Measurements from ENCODE around the gene YIF1B. TPM values are rescaled to one million over a fixed set of nuclear protein-coding genes. Genes with fewer than 3 reads are reported as not detected.

Gene YIF1B
- total RNA-seq, 2 donors from 2014 or later, result 14.9 to 31.0 TPM

DNA sequence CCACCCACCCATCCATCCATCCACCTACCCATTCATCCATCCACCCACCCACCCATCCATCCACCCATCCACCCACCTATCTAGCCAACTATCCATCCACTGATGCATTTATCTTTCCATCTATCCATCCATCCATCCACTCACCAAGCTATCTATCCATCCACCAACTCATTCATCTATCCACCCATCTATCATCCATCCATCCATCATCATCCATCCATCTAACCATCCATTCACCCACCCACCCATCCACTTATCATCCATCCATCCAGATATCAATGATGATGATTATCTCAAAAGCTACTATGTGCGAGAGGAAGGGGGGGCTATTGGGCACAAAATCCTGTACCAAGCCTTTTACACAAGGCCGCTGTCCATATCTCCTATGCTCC, 5.5 kb downstream of the YIF1B start:
- TF ChIP-seq, protein P1, sequence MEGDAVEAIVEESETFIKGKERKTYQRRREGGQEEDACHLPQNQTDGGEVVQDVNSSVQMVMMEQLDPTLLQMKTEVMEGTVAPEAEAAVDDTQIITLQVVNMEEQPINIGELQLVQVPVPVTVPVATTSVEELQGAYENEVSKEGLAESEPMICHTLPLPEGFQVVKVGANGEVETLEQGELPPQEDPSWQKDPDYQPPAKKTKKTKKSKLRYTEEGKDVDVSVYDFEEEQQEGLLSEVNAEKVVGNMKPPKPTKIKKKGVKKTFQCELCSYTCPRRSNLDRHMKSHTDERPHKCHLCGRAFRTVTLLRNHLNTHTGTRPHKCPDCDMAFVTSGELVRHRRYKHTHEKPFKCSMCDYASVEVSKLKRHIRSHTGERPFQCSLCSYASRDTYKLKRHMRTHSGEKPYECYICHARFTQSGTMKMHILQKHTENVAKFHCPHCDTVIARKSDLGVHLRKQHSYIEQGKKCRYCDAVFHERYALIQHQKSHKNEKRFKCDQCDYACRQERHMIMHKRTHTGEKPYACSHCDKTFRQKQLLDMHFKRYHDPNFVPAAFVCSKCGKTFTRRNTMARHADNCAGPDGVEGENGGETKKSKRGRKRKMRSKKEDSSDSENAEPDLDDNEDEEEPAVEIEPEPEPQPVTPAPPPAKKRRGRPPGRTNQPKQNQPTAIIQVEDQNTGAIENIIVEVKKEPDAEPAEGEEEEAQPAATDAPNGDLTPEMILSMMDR (IDR thresholded peaks at IDR 0.05), result no peak
- H3K4me1 ChIP-seq (ENCODE audit: control insufficient read depth in 1 of 2, low read depth in 2 of 2), result peaks cover 0 to 2% of the 10 kb centered on the region in 2 donors
- peaks cover 13% of the 10 kb centered on the region for H3K36me3 ChIP-seq
- no peak for ATAC-seq (ENCODE audit: insufficient number of reproducible peaks, low FRiP score, low read depth)
- H3K9me3 ChIP-seq, result no peaks in the 10 kb centered on the region
- no peak for DNase-seq (ENCODE audit: low spot score)
- H3K27me3 ChIP-seq (replicated peaks; ENCODE audit: insufficient read depth), result no peaks in the 10 kb centered on the region
- no peak overlapping the region for H3K27ac ChIP-seq
- H3K4me3 ChIP-seq, result no peak overlapping the region

DNA sequence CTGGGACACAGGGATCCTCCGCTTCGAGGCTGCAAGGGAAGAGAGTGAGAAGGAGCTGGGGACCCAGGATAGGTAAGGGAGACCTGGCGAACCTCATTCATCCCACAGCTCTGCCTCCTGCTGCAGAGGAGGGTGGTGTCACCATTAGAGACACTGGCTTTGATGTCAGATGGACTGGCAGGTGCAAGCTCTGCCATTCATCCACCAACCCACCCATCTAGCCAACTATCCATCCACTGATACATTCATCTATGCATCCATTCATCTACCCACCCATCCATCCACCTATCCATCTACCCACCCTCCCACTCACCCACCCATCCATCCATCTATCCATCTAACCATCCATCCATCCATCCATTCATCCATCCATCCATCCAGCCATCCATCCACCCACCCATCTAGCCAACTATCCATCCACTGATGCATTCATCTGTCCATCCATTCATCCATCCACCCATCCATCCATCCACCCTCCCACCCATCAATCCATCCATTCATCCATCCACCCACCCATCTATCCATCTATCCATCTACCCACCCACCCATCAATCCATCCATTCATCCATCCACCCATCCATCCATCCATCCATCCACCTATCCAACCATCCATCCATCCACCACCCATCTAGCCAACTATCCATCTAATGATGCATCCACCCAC, 6.0 kb downstream of the YIF1B start:
- no peaks in the 10 kb centered on the region for H3K9me3 ChIP-seq
- H3K4me3 ChIP-seq, result no peak overlapping the region
- no peak overlapping the region for H3K27ac ChIP-seq
- peaks cover 14% of the 10 kb centered on the region for H3K36me3 ChIP-seq
- H3K27me3 ChIP-seq (replicated peaks; ENCODE audit: insufficient read depth), result no peaks in the 10 kb centered on the region
- no peaks in the 10 kb centered on the region for H3K4me1 ChIP-seq (ENCODE audit: control insufficient read depth in 1 of 2, low read depth in 2 of 2)
- ATAC-seq (ENCODE audit: insufficient number of reproducible peaks, low FRiP score, low read depth) (no peak), DNase-seq (ENCODE audit: low spot score) (no peak)
- TF ChIP-seq, protein P1 (IDR thresholded peaks at IDR 0.05), result no peak

DNA sequence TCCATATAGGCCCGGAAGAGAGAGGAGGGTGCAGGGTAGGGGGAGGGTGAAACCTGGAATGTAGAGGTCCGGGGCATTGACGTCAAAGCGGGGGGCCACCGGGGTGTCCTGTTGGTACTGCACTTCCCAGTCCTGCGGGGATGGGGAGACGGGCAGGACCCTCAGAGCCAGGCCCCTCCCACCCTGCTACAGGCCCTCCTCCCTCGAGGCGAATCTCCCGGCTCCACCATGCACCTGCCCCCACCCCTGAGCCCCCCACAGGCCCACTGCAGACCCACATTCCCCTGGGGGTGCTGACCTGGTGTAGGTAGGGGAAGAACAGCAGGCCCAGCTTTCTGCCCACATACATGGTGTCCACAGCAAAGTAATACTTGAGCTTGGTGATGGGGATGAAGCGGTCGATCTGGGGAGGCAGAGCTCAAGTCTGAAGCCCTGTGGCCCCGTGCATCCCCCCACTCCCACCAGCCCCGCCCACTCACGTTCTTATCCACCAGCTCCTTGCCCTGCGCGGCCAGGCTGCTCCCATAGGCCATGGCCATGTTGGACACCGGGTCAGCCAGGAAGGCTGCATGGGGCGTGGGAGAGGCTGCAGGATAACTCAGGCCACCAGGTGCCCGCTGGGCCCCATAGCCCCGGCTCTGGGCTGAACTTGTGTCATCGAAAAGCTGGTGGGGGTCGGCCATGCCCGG, 6.7 kb downstream of the YIF1B start:
- DNase-seq (ENCODE audit: low spot score) (no peak), ATAC-seq (ENCODE audit: insufficient number of reproducible peaks, low FRiP score, low read depth) (no peak)
- Histone ChIP-seq H3K27ac (no peak overlapping the region), H3K36me3 (peaks cover 18% of the 10 kb centered on the region), H3K27me3 (replicated peaks; ENCODE audit: insufficient read depth) (no peaks in the 10 kb centered on the region), H3K4me1 (ENCODE audit: control insufficient read depth in 1 of 2, low read depth in 2 of 2) (no peaks in the 10 kb centered on the region), H3K9me3 (no peaks in the 10 kb centered on the region), H3K4me3 (no peak overlapping the region)
- TF ChIP-seq, protein P1 (IDR thresholded peaks at IDR 0.05), result no peak

DNA sequence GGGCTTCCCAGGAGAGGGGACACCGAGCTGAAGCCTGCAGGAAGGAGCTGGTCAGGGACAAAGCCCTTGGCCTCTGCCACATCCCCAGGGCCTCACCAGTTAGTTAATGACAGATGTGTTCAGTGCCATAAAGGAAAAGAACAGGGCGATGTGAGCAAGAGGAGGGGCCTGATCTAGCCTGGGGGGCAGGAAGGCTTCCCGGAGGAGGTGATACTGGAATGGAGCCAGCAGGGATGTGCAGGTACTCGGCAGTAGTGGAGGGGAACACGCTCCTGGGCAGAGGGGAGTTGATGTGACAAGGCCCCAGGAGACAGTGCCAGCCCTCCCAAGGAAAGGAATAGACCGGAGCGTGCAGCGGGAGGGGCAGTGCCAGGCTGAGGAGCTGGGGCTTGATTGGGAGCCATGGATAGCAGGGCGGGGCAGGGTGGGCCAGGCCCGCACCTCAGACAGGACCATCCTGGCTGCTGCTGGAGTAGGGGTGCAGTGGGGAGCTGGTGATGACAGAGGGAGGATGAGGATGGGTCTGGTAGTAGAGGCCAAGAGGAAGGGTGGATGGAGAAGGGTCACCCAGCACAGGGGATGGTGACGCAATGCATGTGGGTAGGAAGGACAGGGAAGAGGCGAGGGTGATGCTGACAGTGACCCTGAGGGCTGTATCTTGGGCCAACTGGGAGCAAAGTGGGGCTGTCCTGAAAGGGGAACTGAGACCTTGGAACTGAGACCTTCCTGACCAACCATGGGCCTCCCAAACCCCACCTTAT, 7.6 kb downstream of the YIF1B start:
- Histone ChIP-seq H3K36me3 (peaks cover 21% of the 10 kb centered on the region), H3K9me3 (no peaks in the 10 kb centered on the region), H3K4me1 (ENCODE audit: control insufficient read depth in 1 of 2, low read depth in 2 of 2) (no peaks in the 10 kb centered on the region), H3K27ac (no peak overlapping the region), H3K27me3 (replicated peaks; ENCODE audit: insufficient read depth) (no peaks in the 10 kb centered on the region), H3K4me3 (no peak overlapping the region)
- DNase-seq (ENCODE audit: low spot score) (no peak), ATAC-seq (ENCODE audit: insufficient number of reproducible peaks, low FRiP score, low read depth) (no peak)
- TF ChIP-seq, protein P1 (IDR thresholded peaks at IDR 0.05), result no peak

DNA sequence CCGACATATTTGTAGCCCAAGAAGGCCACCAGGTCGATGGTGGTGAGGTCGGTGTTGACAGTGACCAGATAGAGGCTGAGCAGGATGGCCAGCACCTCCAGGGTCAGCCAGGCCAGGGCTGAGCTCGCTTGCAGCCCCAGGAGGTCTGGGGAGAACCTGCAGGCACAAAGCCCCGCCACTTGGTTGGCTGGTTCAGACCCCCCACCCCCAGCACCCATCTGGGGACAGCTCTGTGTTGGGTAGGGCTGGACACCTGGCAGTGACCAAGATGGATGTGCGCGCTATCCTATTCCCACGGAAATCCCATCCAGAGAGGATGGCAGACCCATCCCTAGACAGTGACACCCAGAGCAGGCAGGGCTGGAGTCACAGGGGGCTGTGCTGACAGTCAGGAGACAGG, 8.2 kb downstream of the YIF1B start:
- peaks cover 21% of the 10 kb centered on the region for H3K36me3 ChIP-seq
- no peak overlapping the region for H3K27ac ChIP-seq
- no peaks in the 10 kb centered on the region for H3K4me1 ChIP-seq (ENCODE audit: control insufficient read depth in 1 of 2, low read depth in 2 of 2)
- ATAC-seq (ENCODE audit: insufficient number of reproducible peaks, low FRiP score, low read depth) (no peak), DNase-seq (ENCODE audit: low spot score) (no peak)
- TF ChIP-seq, protein P1 (IDR thresholded peaks at IDR 0.05), result no peak
- H3K9me3 ChIP-seq, result no peaks in the 10 kb centered on the region
- no peak overlapping the region for H3K4me3 ChIP-seq
- H3K27me3 ChIP-seq (replicated peaks; ENCODE audit: insufficient read depth), result no peaks in the 10 kb centered on the region

All from thoracic aorta (tissue), 2 donors.